WERI-Rb-1 (cell line): ENCODE measurements around the gene SFXN2.

Source experiments
- DNase-seq: peaks from one replicate; pipeline ENCODE4 v3.0.0-alpha.2; 2020
- H3K27ac ChIP-seq: fragments of 250-450 bp; sonication (Bioruptor Pico); 2 replicates; pipeline ENCODE4 v1.5.1; 2020; ENCODE audit warnings: mild to moderate bottlenecking, moderate library complexity
- H3K27me3 ChIP-seq: fragments of 250-450 bp; sonication (Bioruptor Pico); 2 replicates; pipeline ENCODE4 v1.5.1; 2021; ENCODE audit warnings: mild to moderate bottlenecking, low read depth, moderate library complexity; ENCODE audit not compliant: insufficient read depth, severe bottlenecking
- H3K36me3 ChIP-seq: fragments of 250-450 bp; sonication (Bioruptor Pico); 2 replicates; pipeline ENCODE4 v1.5.1; 2020; ENCODE audit warnings: mild to moderate bottlenecking, moderate library complexity
- H3K4me3 ChIP-seq: 2 replicates; pipeline ENCODE4 v1.5.1; 2011; ENCODE audit warnings: low read depth, mild to moderate bottlenecking, control low read depth, low read length
- H3K9me3 ChIP-seq: fragments of 250-450 bp; sonication (Bioruptor Pico); 2 replicates; pipeline ENCODE4 v1.5.1; 2021; ENCODE audit warnings: mild to moderate bottlenecking, moderate library complexity; ENCODE audit not compliant: severe bottlenecking
- TF ChIP-seq, protein P1 (sequence below): IDR thresholded peaks from 2 replicates; pipeline ENCODE4 v1.5.1; 2011; ENCODE audit warnings: low read depth, mild to moderate bottlenecking, control low read depth, inconsistent platforms, low read length

SFXN2 gene

DNA sequence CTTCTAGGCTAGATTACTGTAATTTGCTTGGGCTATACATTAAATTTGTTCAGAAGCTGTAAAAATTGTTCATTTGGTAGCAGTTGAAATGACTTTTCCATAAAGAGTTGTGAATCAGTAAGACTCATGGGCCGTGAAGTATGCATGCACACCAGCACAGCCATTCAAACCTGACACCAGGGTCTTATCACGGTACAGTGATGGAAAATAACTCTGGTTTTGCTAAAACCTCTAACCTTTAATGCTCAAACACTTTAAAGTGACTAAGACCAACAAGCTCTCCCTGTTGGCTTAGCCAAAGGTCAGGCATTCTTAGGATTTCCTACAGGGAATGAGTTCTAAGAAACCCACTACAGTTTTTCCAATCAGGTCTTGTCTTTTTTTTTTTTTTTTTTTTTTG lies 11.7 kb upstream of the SFXN2 start:
- no peak for DNase-seq

DNA sequence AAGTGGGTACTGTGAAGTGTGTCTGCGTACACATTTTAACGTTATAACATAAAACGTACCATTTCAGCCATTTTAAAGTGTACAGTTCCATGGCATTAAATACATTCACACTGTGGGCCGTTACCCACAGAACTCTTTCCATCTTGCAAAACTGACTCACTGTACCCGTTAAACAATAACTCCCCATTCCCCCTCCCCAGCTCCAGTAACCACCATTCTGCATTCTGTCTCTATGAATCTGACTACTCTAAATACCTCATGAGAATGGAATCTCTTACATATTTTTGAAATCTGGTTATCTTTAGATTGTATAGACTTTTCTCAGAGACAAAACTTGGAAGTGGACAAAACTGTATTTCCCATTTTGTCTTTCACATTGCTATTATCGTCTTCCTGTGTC lies 9.5 kb upstream of the SFXN2 start:
- H3K36me3 ChIP-seq: peaks cover 11% of the 10 kb centered on the region
- H3K9me3 ChIP-seq: no peaks in the 10 kb centered on the region
- DNase-seq: no peak
- H3K4me3 ChIP-seq: no peak overlapping the region
- no peaks in the 10 kb centered on the region for H3K27me3 ChIP-seq
- TF ChIP-seq, protein P1, sequence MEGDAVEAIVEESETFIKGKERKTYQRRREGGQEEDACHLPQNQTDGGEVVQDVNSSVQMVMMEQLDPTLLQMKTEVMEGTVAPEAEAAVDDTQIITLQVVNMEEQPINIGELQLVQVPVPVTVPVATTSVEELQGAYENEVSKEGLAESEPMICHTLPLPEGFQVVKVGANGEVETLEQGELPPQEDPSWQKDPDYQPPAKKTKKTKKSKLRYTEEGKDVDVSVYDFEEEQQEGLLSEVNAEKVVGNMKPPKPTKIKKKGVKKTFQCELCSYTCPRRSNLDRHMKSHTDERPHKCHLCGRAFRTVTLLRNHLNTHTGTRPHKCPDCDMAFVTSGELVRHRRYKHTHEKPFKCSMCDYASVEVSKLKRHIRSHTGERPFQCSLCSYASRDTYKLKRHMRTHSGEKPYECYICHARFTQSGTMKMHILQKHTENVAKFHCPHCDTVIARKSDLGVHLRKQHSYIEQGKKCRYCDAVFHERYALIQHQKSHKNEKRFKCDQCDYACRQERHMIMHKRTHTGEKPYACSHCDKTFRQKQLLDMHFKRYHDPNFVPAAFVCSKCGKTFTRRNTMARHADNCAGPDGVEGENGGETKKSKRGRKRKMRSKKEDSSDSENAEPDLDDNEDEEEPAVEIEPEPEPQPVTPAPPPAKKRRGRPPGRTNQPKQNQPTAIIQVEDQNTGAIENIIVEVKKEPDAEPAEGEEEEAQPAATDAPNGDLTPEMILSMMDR: no peak
- H3K27ac ChIP-seq: no peak overlapping the region

More for the DNA sequence above, 11.7 kb upstream of the SFXN2 start:
- H3K27ac ChIP-seq: no peak overlapping the region
- no peaks in the 10 kb centered on the region for H3K27me3 ChIP-seq
- no peaks in the 10 kb centered on the region for H3K9me3 ChIP-seq
- TF ChIP-seq, protein P1: no peak
- H3K4me3 ChIP-seq: no peak overlapping the region
- peaks cover 28% of the 10 kb centered on the region for H3K36me3 ChIP-seq

DNA sequence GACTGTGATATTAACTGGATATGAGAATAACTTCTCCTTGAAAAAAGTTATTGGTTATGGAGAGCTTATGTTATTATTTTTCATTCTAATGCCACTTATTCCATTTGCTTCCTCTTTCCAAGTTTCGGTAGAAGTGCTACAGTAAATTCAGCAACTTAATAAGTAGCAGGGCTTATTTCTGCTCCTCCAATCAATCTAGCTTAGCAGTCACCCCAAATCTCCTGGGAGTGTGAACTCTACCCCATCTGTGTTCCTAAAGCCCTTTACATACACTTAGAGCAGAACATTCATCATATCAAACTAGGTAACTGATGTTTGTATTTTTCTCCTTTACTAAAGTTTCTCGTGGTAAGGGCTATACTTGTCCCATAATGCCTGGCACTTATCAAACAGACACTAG lies 8.9 kb upstream of the SFXN2 start:
- TF ChIP-seq, protein P1: no peak
- Histone ChIP-seq H3K36me3 (peaks cover 11% of the 10 kb centered on the region), H3K27ac (no peak overlapping the region)

DNA sequence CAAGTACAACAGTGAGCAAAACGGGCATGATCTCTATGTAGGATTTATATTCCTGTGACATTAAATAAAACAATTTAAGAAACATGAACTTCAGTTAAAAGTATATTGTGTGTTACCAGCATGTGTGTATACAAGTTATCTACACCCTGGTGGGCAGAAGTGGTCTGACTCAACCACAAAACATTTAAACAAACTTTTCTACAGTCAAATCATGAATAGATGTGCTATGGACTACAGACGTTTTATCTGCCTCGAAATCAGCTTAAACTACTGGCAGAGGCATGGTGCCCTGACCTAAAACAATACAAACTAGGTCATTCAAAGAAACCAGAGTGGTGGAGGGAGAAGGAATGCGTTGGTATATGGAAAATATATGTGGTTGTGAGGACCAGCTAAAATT lies 3.8 kb upstream of the SFXN2 start:
- Histone ChIP-seq H3K27me3 (no peaks in the 10 kb centered on the region), H3K36me3 (no peaks in the 10 kb centered on the region; the same call in 1 of the 2 replicates), H3K27ac (peak overlapping the region; percentile 40), H3K4me3 (no peak overlapping the region), H3K9me3 (no peaks in the 10 kb centered on the region)
- TF ChIP-seq, protein P1: no peak
- DNase-seq: no peak

More for the DNA sequence above, 8.9 kb upstream of the SFXN2 start:
- DNase-seq: peak; percentile 37
- H3K27me3 ChIP-seq: no peaks in the 10 kb centered on the region
- no peaks in the 10 kb centered on the region for H3K9me3 ChIP-seq
- no peak overlapping the region for H3K4me3 ChIP-seq

DNA sequence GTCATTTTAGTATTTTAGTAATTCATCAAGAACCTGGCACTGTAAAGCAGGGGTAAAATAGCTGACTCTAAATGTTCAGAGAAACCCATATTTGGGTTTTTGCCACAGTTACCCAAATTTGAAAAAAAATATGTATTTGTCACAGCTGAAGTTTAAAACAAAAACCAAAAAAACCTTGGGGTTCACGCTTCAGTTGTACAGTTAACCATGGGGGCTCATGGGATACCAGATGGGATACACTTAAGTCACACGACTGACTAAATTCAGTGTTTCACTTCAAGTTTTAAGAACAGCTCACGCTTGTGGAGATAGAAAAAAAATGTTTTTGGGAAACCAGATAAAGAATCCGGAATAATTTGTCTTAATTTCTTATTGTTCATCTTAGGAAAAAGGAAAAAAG lies 2.3 kb upstream of the SFXN2 start:
- no peak overlapping the region for H3K27ac ChIP-seq
- H3K27me3 ChIP-seq: no peaks in the 10 kb centered on the region
- no peaks in the 10 kb centered on the region; the same call in none of the 2 replicates for H3K36me3 ChIP-seq
- no peak overlapping the region for H3K4me3 ChIP-seq
- DNase-seq: no peak
- H3K9me3 ChIP-seq: no peaks in the 10 kb centered on the region
- TF ChIP-seq, protein P1: no peak

DNA sequence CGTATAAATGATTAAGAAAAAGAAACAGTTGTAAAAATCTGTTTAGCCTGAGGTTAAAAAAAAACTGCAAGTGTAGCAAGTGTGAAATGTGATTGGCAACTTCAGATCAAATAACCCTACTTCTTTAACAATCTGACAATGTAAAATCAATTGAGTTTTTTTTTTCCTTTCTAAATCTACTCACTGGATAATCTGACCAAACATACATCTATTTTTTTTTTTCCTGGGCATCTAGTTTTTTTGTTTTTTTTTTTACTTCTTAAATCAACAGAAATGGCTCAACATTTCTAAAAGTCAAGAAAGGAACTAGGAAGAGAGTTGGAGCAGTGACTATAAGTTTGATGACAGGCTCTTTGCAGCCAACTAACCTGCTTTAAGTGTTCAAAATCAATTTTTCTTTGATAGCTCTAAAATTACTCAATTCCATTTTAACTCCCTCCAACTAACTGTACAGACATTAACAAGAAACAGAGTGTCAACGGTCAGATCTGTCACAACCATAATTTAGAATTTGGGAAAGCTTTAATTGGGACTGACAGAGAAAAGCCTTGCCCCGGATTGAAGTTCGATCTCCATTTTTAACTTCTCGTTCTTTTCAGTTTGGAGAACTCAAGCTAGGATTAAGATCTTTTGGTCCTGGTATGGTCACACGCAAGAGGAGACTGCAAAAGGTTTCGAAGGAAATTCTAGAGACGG lies 1.4 kb upstream of the SFXN2 start:
- Histone ChIP-seq H3K27ac (peak overlapping the region; percentile 86), H3K27me3 (no peaks in the 10 kb centered on the region), H3K9me3 (no peaks in the 10 kb centered on the region), H3K36me3 (peaks cover 8% of the 10 kb centered on the region), H3K4me3 (peak overlapping the region; percentile 97)
- TF ChIP-seq, protein P1: no peak
- no peak for DNase-seq
